Mesenchymal stem cell (in vitro differentiated cells and primary cell): Measurements from ENCODE around the gene CLTC.

Experiments
- DNase-seq: peaks from one replicate; pipeline ENCODE4 v3.0.0-alpha.2; 2013
- H2AFZ ChIP-seq: one replicate; pipeline ENCODE4 v1.6.1; 2013; ENCODE audit warnings: low read depth, mild to moderate bottlenecking, control low read depth, inconsistent platforms, low read length, moderate library complexity
- H2AK5ac ChIP-seq: 2 replicates; pipeline ENCODE4 v1.6.1; 2013; ENCODE audit warnings: low read length, moderate library complexity, mild to moderate bottlenecking, inconsistent platforms; ENCODE audit not compliant: severe bottlenecking
- H2BK120ac ChIP-seq: one replicate; pipeline ENCODE4 v1.6.1; 2013; ENCODE audit warnings: low read depth, mild to moderate bottlenecking, inconsistent platforms, low read length, moderate library complexity
- H2BK12ac ChIP-seq, 2 experiments: one replicate each; pipeline ENCODE4 v1.6.1; 2013; ENCODE audit warnings: inconsistent platforms in 2 of 2, low read length in 2 of 2, mild to moderate bottlenecking in 2 of 2, moderate library complexity in 2 of 2, control low read depth in 1 of 2
- H2BK15ac ChIP-seq: one replicate; pipeline ENCODE4 v1.6.1; 2013; ENCODE audit warnings: mild to moderate bottlenecking, low read depth, inconsistent platforms; ENCODE audit not compliant: poor library complexity, severe bottlenecking
- H2BK5ac ChIP-seq: 2 replicates; pipeline ENCODE4 v1.6.1; 2013; ENCODE audit warnings: low read depth, mild to moderate bottlenecking, low read length, control low read depth, inconsistent platforms; ENCODE audit not compliant: poor library complexity, severe bottlenecking
- H3K14ac ChIP-seq, 2 experiments: one replicate each; pipeline ENCODE4 v1.6.1; 2013; ENCODE audit warnings: inconsistent platforms in 2 of 2, low read length in 2 of 2, control low read depth in 1 of 2, mild to moderate bottlenecking in 1 of 2, moderate library complexity in 1 of 2
- H3K18ac ChIP-seq, 2 experiments: one replicate each; pipeline ENCODE4 v1.6.1; 2013; ENCODE audit warnings: inconsistent platforms in 2 of 2, low read length in 2 of 2, control low read depth in 1 of 2, low read depth in 1 of 2, mild to moderate bottlenecking in 1 of 2
- H3K23ac ChIP-seq, 2 experiments: one replicate each; pipeline ENCODE4 v1.6.1; 2013; ENCODE audit warnings: inconsistent platforms in 2 of 2, low read length in 2 of 2, mild to moderate bottlenecking in 2 of 2, moderate library complexity in 2 of 2, control low read depth in 1 of 2
- H3K27ac ChIP-seq: 2 replicates; pipeline ENCODE4 v1.5.1; 2013; ENCODE audit warnings: mild to moderate bottlenecking, moderate library complexity, low read length, control low read depth, inconsistent platforms; ENCODE audit not compliant: poor library complexity, severe bottlenecking
- H3K27me3 ChIP-seq, 2 experiments: 2 replicates each; pipeline versions ENCODE4 v1.6.1 to v1.7.0; 2013; ENCODE audit warnings: low read length in 2 of 2, mild to moderate bottlenecking in 2 of 2, moderate library complexity in 2 of 2, control low read depth in 1 of 2, inconsistent platforms in 1 of 2; ENCODE audit not compliant: control insufficient read depth in 1 of 2, insufficient read depth in 1 of 2
- H3K36me3 ChIP-seq, 2 experiments: 2 replicates each; pipeline versions ENCODE4 v1.6.1 to v1.7.0; 2013; ENCODE audit warnings: low read length in 2 of 2, control low read depth in 1 of 2, inconsistent platforms in 1 of 2, low read depth in 1 of 2, mild to moderate bottlenecking in 1 of 2; ENCODE audit not compliant: insufficient read depth in 2 of 2, control insufficient read depth in 1 of 2
- H3K4ac ChIP-seq, 2 experiments: one replicate each; pipeline ENCODE4 v1.6.1; 2013; ENCODE audit warnings: inconsistent platforms in 2 of 2, low read length in 2 of 2, mild to moderate bottlenecking in 2 of 2, moderate library complexity in 2 of 2, control low read depth in 1 of 2, low read depth in 1 of 2
- H3K4me1 ChIP-seq: 2 replicates; pipeline ENCODE4 v1.6.1; 2013; ENCODE audit warnings: low read depth, low read length, control low read depth; ENCODE audit not compliant: control insufficient read depth, insufficient read depth
- H3K4me2 ChIP-seq: 2 replicates; pipeline ENCODE4 v1.6.1; 2013; ENCODE audit warnings: low read length, mild to moderate bottlenecking, inconsistent platforms; ENCODE audit not compliant: poor library complexity, severe bottlenecking
- H3K4me3 ChIP-seq, 2 experiments: 2 replicates each; pipeline versions ENCODE4 v1.5.1 to v1.7.0; 2013; ENCODE audit warnings: low read length in 2 of 2, mild to moderate bottlenecking in 2 of 2, control low read depth in 1 of 2, low read depth in 1 of 2; ENCODE audit not compliant: insufficient read depth in 1 of 2
- H3K79me1 ChIP-seq: replicated peaks from 2 replicates; pipeline ENCODE4 v1.6.1; 2013; ENCODE audit warnings: mild to moderate bottlenecking, control low read depth, low read length, inconsistent platforms; ENCODE audit not compliant: poor library complexity, severe bottlenecking
- H3K9ac ChIP-seq: 2 replicates; pipeline ENCODE4 v1.7.0; 2013; ENCODE audit warnings: mild to moderate bottlenecking, low read length, moderate library complexity
- H3K9me3 ChIP-seq: 2 replicates; pipeline ENCODE4 v1.7.0; 2013; ENCODE audit warnings: mild to moderate bottlenecking, low read length; ENCODE audit not compliant: control insufficient read depth
- H4K8ac ChIP-seq: one replicate; pipeline ENCODE4 v1.6.1; 2013; ENCODE audit warnings: inconsistent platforms, mild to moderate bottlenecking, low read length, moderate library complexity
- H4K91ac ChIP-seq: one replicate; pipeline ENCODE4 v1.6.1; 2013; ENCODE audit warnings: mild to moderate bottlenecking, low read length, inconsistent platforms
- WGBS: methylation state at CpG from one replicate; pipeline ENCODE4 v1.1.7; 2013; ENCODE audit warnings: mixed read lengths; 5-methylcytosine and 5-hydroxymethylcytosine counted together

The CLTC gene

GRCh38 chr17:59638553-59638952 is 18.9 kb downstream of the CLTC start:
- WGBS: 99% methylated on average over 6 of the region's 10 CpGs
- H2BK12ac ChIP-seq: no peak overlapping the region
- H3K4me1 ChIP-seq: peaks cover 13% of the 10 kb centered on the region
- H3K4me3 ChIP-seq: no peak overlapping the region
- DNase-seq: no peak
- H3K18ac ChIP-seq: no peak overlapping the region
- H2BK5ac ChIP-seq: no peak overlapping the region
- H3K9ac ChIP-seq: no peak overlapping the region
- H3K79me1 ChIP-seq: no peaks in the 10 kb centered on the region
- no peak overlapping the region for H3K4me2 ChIP-seq
- no peak overlapping the region for H2BK15ac ChIP-seq
- peaks cover 13 to 27% of the 10 kb centered on the region in 2 experiments for H3K36me3 ChIP-seq
- no peak overlapping the region for H4K91ac ChIP-seq
- no peaks in the 10 kb centered on the region for H3K27me3 ChIP-seq
- no peak overlapping the region for H3K23ac ChIP-seq
- no peak overlapping the region for H3K4ac ChIP-seq
- H2BK120ac ChIP-seq: no peak overlapping the region
- no peak overlapping the region for H2AK5ac ChIP-seq
- no peak overlapping the region for H2AFZ ChIP-seq
- no peak overlapping the region for H3K14ac ChIP-seq
- no peak overlapping the region for H3K27ac ChIP-seq
- no peak overlapping the region for H4K8ac ChIP-seq
- H3K9me3 ChIP-seq: no peaks in the 10 kb centered on the region

DNA sequence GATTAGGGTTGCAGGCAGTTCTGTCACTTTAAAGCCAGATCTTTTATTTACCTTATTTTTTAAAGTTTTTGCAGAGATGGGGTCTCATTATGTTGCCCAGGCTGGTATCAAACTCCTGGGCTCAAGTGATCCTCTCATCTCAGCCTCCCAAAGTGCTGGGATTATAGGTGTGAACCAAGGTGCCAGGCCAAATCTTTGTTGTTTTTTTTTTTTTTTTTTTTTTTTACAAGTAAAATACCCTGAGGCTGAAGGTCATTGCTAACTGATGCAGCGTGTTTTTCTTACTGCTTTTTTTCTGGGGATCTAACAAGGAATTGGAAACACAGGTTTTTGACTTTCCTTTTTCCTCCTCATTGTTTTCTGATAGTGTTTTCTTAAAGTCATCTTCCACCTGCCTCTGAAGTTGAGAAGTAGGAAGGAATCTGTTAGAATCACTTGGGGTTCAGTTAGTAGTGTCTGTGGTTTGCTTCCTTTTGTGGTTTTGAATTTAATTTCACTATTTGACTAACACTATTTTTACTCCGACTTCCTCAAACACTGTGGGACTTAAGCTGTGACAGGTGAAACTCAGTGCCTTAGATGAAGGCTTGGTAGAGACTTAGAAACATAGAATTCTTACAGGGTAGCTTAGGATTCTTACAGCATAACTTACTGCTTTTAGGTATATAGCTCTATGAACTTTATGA is 22.2 kb downstream of the CLTC start:
- WGBS: no CpG with 5 or more reads among the region's 2 CpGs
- H3K14ac ChIP-seq: no peak overlapping the region

GRCh38 chr17:59642565-59642964 is 22.9 kb downstream of the CLTC start:
- Histone ChIP-seq H3K4me2 (no peak overlapping the region), H4K8ac (no peak overlapping the region), H2BK12ac (no peak overlapping the region), H3K4me3 (no peak overlapping the region), H4K91ac (no peak overlapping the region), H3K23ac (no peak overlapping the region), H3K9ac (no peak overlapping the region), H3K27me3 (no peaks in the 10 kb centered on the region), H3K14ac (no peak overlapping the region), H3K4ac (no peak overlapping the region), H2BK120ac (no peak overlapping the region), H3K4me1 (peaks cover 7% of the 10 kb centered on the region), H2BK5ac (no peak overlapping the region), H2BK15ac (no peak overlapping the region), H3K18ac (no peak overlapping the region), H3K9me3 (no peaks in the 10 kb centered on the region), H3K27ac (no peak overlapping the region), H3K79me1 (no peaks in the 10 kb centered on the region), H3K36me3 (peaks cover 10 to 53% of the 10 kb centered on the region in 2 experiments), H2AFZ (no peak overlapping the region), H2AK5ac (no peak overlapping the region)
- no peak for DNase-seq
- no CpG with 5 or more reads among the region's 1 CpG for WGBS

More for the DNA sequence above, 22.2 kb downstream of the CLTC start:
- Histone ChIP-seq H3K36me3 (peaks cover 10 to 47% of the 10 kb centered on the region in 2 experiments), H2BK5ac (no peak overlapping the region), H2BK12ac (no peak overlapping the region), H2BK120ac (no peak overlapping the region), H3K4me2 (no peak overlapping the region), H3K4me3 (no peak overlapping the region), H3K27me3 (no peaks in the 10 kb centered on the region), H3K9ac (no peak overlapping the region), H3K4me1 (peaks cover 7% of the 10 kb centered on the region), H3K4ac (no peak overlapping the region), H4K8ac (no peak overlapping the region), H3K9me3 (no peaks in the 10 kb centered on the region), H4K91ac (no peak overlapping the region), H3K23ac (no peak overlapping the region), H3K27ac (no peak overlapping the region), H2AK5ac (no peak overlapping the region), H2AFZ (no peak overlapping the region), H2BK15ac (no peak overlapping the region), H3K18ac (no peak overlapping the region), H3K79me1 (no peaks in the 10 kb centered on the region)
- DNase-seq: no peak

DNA sequence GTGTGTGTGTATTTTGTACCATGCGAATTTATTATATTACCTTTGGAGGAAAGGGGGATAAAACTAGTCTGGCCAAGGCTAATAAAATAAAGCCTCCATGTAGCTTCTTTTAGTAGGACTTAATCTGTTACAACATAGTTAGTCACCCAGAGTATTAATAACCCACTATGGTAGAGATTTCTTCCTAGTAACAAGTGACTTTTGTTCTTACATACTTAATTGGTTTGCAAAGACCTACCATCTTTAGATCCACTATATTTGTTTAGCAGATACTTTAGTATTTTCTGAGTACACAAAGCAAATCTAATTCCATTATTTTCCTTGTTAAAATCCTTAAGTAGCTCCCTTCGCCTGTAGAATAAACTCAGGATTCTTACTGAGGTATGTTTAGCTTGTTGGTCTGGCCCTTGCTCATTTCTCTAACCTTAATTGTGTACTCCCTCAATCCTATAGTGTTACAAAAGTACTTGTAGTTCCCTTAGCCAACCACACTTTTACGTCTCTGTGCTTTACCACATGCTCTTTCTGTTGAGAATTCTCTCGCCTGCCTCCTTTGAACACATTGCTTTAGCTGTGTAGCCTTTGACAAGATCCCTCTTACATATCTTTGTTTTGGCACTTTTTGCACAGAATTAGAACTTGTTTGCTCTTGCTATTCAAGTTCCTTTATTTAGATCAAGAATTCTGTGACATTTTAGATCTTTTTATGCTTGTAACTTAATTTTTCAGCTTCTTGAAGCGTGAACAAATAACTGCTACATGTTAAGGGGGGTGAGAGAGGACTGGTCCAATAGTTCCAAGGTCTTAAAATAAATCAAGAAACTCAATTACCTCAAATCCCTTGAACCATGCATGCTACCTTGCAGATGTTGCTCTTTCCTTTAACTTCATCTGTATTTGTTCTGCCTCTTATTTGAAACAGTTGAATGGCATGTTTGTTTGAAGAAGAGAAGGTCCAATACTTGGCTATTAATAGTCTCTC is 23.8 kb downstream of the CLTC start:
- Histone ChIP-seq H3K4me3 (no peak overlapping the region), H3K9ac (no peak overlapping the region), H2BK15ac (no peak overlapping the region), H2BK5ac (no peak overlapping the region), H3K18ac (no peak overlapping the region), H4K8ac (no peak overlapping the region), H3K4me1 (peaks cover 7% of the 10 kb centered on the region), H3K23ac (no peak overlapping the region), H3K27ac (no peak overlapping the region), H3K4me2 (no peak overlapping the region), H2AFZ (no peak overlapping the region), H3K14ac (no peak overlapping the region), H4K91ac (no peak overlapping the region), H3K4ac (no peak overlapping the region), H3K9me3 (no peaks in the 10 kb centered on the region), H3K27me3 (no peaks in the 10 kb centered on the region), H3K36me3 (peaks cover 10 to 62% of the 10 kb centered on the region in 2 experiments), H2BK12ac (no peak overlapping the region), H2BK120ac (no peak overlapping the region), H2AK5ac (no peak overlapping the region), H3K79me1 (no peaks in the 10 kb centered on the region)
- 92% methylated on average over 3 of the region's 5 CpGs for WGBS
- DNase-seq: peak; percentile 75
